ENCODE data around the gene OR5AR1. TPM values are rescaled to one million over a fixed set of nuclear protein-coding genes. Genes with fewer than 3 reads are reported as not detected.

The OR5AR1 gene
- total RNA-seq (2014; rRNA removed; shearing (Covaris generic)), result not detected in 2 replicates
- not detected in 2 replicates for total RNA-seq (2022)
- not detected for Bru-seq, nascent RNA
- not detected for BruChase-seq, experiment 1, labeled RNA remaining after a 6-hour chase
- BruChase-seq, experiment 2, labeled RNA remaining after a 2-hour chase, result not detected
- long read RNA-seq, result 0 reads

DNA sequence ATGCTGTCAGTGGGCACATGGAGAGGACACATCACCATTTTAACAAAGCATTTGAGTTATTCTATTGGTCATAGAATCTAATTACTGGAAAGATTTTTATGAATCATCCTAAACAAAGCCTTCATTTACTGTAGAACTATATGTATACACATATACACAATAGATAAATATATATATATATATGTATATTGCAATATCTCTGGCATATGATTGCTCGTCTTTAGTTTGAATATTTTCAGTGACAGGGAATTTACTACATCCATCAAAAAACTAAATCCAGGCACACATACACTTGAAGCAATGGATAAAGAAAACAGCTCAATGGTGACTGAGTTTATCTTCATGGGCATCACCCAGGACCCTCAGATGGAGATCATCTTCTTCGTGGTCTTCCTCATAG, at the start of gene OR5AR1:
OR5AR1 (plus strand) TSS at position 301 of the 400 bp plus-strand sequence; CDS start at position 301, 0 bp downstream.
- Histone ChIP-seq H3K9me3 (ENCODE audit: low read length) (no peaks in the 10 kb centered on the region), H3K36me3 (ENCODE audit: insufficient read depth, low read length) (no peaks in the 10 kb centered on the region), H3K27ac (ENCODE audit: low read depth, low read length, poor library complexity, severe bottlenecking) (no peak within 1 kb of the TSS), H3K4me1 (ENCODE audit: insufficient read depth, low read length, poor library complexity, severe bottlenecking) (no peaks in the 10 kb centered on the region), H4K20me1 (ENCODE audit: insufficient read depth, low read length) (no peaks in the 10 kb centered on the region), H3K4me3 (ENCODE audit: low read depth, low read length, poor library complexity, severe bottlenecking) (no peak within 1 kb of the TSS), H3K79me2 (ENCODE audit: insufficient read depth, low read depth, low read length) (no peaks in the 10 kb centered on the region), H3K9me2 (ENCODE audit: insufficient read depth, low read length) (no peaks in the 10 kb centered on the region), H2AFZ (ENCODE audit: low read length) (no peak within 1 kb of the TSS), H3K4me2 (ENCODE audit: low read length) (no peak within 1 kb of the TSS)
- POLR2A ChIA-PET, result no interaction called here
- DNase-seq (ENCODE audit: low spot score), result no peak
- no TSS peak for BruUV-seq (replicated peaks)
- CTCF ChIA-PET (ENCODE audit: unreplicated experiment), result no interaction called here
- intact Hi-C loops (cut with micrococcal nuclease; ENCODE audit: unreplicated experiment), result no loop called here
- TF ChIP-seq, protein P1, sequence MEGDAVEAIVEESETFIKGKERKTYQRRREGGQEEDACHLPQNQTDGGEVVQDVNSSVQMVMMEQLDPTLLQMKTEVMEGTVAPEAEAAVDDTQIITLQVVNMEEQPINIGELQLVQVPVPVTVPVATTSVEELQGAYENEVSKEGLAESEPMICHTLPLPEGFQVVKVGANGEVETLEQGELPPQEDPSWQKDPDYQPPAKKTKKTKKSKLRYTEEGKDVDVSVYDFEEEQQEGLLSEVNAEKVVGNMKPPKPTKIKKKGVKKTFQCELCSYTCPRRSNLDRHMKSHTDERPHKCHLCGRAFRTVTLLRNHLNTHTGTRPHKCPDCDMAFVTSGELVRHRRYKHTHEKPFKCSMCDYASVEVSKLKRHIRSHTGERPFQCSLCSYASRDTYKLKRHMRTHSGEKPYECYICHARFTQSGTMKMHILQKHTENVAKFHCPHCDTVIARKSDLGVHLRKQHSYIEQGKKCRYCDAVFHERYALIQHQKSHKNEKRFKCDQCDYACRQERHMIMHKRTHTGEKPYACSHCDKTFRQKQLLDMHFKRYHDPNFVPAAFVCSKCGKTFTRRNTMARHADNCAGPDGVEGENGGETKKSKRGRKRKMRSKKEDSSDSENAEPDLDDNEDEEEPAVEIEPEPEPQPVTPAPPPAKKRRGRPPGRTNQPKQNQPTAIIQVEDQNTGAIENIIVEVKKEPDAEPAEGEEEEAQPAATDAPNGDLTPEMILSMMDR (conservative IDR thresholded peaks at IDR 0.05; ENCODE audit: low read length), result no peak
- TF ChIP-seq EZH2phosphoT487 (IDR thresholded peaks at IDR 0.05; ENCODE audit: borderline replicate concordance, low read depth, low read length), result no peak

DNA sequence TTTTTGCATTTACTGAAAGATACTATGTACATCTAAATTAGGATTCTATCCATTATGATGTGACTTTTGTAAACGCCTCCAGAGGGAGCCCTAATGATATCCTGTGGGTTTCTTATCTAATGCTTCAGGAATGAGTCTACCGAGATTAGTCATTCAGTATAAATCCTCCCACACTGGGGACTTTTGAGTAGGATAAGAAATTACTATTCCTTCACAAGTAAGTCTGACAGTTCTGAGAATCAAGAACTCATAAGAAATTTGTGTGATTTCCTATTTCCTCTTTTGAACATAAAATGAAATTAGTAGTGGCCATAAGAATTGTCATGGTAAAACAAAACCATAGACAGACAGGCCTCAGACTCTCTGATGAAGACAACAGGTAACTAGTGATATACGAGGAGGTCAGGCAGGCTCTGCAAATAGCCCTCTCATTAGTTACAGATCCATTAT, 38.8 kb upstream of the OR5AR1 start:
- ChIA-PET POLR2A (no interaction called here), CTCF (ENCODE audit: unreplicated experiment) (no interaction called here)
- H3K4me3 ChIP-seq (ENCODE audit: low read depth, low read length, poor library complexity, severe bottlenecking), result no peak overlapping the region
- H4K20me1 ChIP-seq (ENCODE audit: insufficient read depth, low read length), result no peaks in the 10 kb centered on the region
- H3K36me3 ChIP-seq (ENCODE audit: insufficient read depth, low read length), result no peaks in the 10 kb centered on the region
- TF ChIP-seq EZH2phosphoT487 (IDR thresholded peaks at IDR 0.05; ENCODE audit: borderline replicate concordance, low read depth, low read length), result no peak
- TF ChIP-seq, protein P1 (conservative IDR thresholded peaks at IDR 0.05; ENCODE audit: low read length), result peak; percentile 74
- no peaks in the 10 kb centered on the region for H3K9me2 ChIP-seq (ENCODE audit: insufficient read depth, low read length)
- peak; percentile 11 for DNase-seq (ENCODE audit: low spot score)
- intact Hi-C loops (cut with micrococcal nuclease; ENCODE audit: unreplicated experiment), result loop anchor here (10.0 kb wide), 1 partner anchor 160 kb away; no protein-coding TSS in a partner anchor
- H3K4me2 ChIP-seq (ENCODE audit: low read length), result no peak overlapping the region
- BruUV-seq (replicated peaks), result no TSS peak
- H2AFZ ChIP-seq (ENCODE audit: low read length), result no peak overlapping the region
- H3K79me2 ChIP-seq (ENCODE audit: insufficient read depth, low read depth, low read length), result no peaks in the 10 kb centered on the region
- no peaks in the 10 kb centered on the region for H3K4me1 ChIP-seq (ENCODE audit: insufficient read depth, low read length, poor library complexity, severe bottlenecking)
- H3K9me3 ChIP-seq (ENCODE audit: low read length), result no peaks in the 10 kb centered on the region
- H3K27ac ChIP-seq (ENCODE audit: low read depth, low read length, poor library complexity, severe bottlenecking), result no peak overlapping the region

DNA sequence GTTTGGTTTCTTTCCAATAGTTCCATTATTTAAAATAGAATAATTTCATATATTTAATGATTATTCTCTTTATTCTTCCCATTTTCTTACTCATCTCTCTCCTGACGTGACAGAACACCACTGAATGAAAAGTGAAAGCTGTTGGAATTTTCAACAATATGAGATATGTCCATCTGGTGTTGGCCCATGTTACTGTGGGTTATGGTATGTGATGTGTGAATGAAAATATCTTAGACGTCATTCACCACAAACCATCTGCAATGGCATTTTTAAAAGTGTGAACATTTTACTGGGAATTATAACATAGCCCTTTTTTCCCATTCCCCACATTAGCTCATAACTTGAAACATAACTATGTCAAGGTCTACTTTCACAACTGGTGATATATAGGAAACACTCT, 37.5 kb upstream of the OR5AR1 start:
- POLR2A ChIA-PET, result no interaction called here
- no TSS peak for BruUV-seq (replicated peaks)
- intact Hi-C loops (cut with micrococcal nuclease; ENCODE audit: unreplicated experiment), result loop anchor here (10.0 kb wide), 1 partner anchor 159 kb away; no protein-coding TSS in a partner anchor

More for the DNA sequence above, 37.5 kb upstream of the OR5AR1 start:
- Histone ChIP-seq H3K36me3 (ENCODE audit: insufficient read depth, low read length) (no peaks in the 10 kb centered on the region), H3K9me3 (ENCODE audit: low read length) (no peaks in the 10 kb centered on the region), H3K79me2 (ENCODE audit: insufficient read depth, low read depth, low read length) (no peaks in the 10 kb centered on the region), H2AFZ (ENCODE audit: low read length) (no peak overlapping the region), H3K27ac (ENCODE audit: low read depth, low read length, poor library complexity, severe bottlenecking) (no peak overlapping the region), H3K4me2 (ENCODE audit: low read length) (no peak overlapping the region), H3K4me3 (ENCODE audit: low read depth, low read length, poor library complexity, severe bottlenecking) (no peak overlapping the region), H3K9me2 (ENCODE audit: insufficient read depth, low read length) (no peaks in the 10 kb centered on the region), H4K20me1 (ENCODE audit: insufficient read depth, low read length) (no peaks in the 10 kb centered on the region), H3K4me1 (ENCODE audit: insufficient read depth, low read length, poor library complexity, severe bottlenecking) (no peaks in the 10 kb centered on the region)
- DNase-seq (ENCODE audit: low spot score), result no peak
- TF ChIP-seq, protein P1 (conservative IDR thresholded peaks at IDR 0.05; ENCODE audit: low read length), result no peak
- no peak for TF ChIP-seq EZH2phosphoT487 (IDR thresholded peaks at IDR 0.05; ENCODE audit: borderline replicate concordance, low read depth, low read length)
- CTCF ChIA-PET (ENCODE audit: unreplicated experiment), result no interaction called here

Data from OCI-LY7 (cell line).